Endothelial cell of umbilical vein (primary cell): ENCODE results near the gene PIGM.

ENCODE experiments used
- EZH2 ChIP-seq: IDR thresholded peaks from 2 replicates; pipeline ENCODE4 v1.6.1; 2012; ENCODE audit warnings: borderline replicate concordance, low read depth, mild to moderate bottlenecking, moderate library complexity, low read length, inconsistent platforms; ENCODE audit not compliant: severe bottlenecking
- JUN ChIP-seq: IDR thresholded peaks from 2 replicates; pipeline ENCODE4 v1.6.1; 2011; ENCODE audit warnings: borderline replicate concordance, low read depth; ENCODE audit not compliant: insufficient read length, insufficient read depth
- POLR2A ChIP-seq: IDR thresholded peaks from 2 replicates; pipeline ENCODE4 v1.6.1; 2012; ENCODE audit warnings: low read depth, mild to moderate bottlenecking, control low read depth, low read length
- POLR2AphosphoS5 ChIP-seq: IDR thresholded peaks from 2 replicates; pipeline ENCODE4 v1.6.1; 2012; ENCODE audit warnings: low read depth, mild to moderate bottlenecking, control low read depth, low read length, moderate library complexity; ENCODE audit not compliant: insufficient read depth
- TF ChIP-seq, protein P1 (sequence below), 2 donors: IDR thresholded peaks; 1 replicate in 1 of 2; 2 replicates in 1 of 2; pipeline ENCODE4 v1.5.1; 2011; ENCODE audit warnings: low read length in 2 of 2, mild to moderate bottlenecking in 2 of 2, moderate library complexity in 2 of 2, control low read depth in 1 of 2, inconsistent platforms in 1 of 2, low read depth in 1 of 2; ENCODE audit not compliant: insufficient read depth in 1 of 2; ENCODE audit errors: extremely low read depth in 1 of 2

DNA sequence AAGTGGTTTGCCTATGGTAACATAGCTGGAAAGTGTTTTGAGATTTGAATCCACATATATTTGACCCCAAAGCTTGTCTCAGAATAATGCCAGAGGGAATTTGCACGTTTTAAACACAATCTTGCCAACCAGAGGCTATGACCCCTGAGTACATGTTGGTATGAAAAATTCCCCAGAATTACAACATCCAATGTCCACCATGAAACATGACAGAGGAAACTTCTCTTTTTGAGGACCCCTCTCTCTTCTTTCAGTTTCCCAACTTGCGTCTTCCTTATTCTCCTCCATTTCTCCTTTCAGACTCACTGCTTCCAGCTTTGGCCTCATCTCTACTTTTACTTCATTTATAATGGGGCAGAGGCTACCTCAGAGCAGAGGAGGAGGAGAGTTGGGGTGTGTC lies 44.0 kb upstream of the PIGM start:
- TF ChIP-seq POLR2AphosphoS5 (no peak), POLR2A (no peak), EZH2 (no peak), JUN (no peak)
- TF ChIP-seq, protein P1, sequence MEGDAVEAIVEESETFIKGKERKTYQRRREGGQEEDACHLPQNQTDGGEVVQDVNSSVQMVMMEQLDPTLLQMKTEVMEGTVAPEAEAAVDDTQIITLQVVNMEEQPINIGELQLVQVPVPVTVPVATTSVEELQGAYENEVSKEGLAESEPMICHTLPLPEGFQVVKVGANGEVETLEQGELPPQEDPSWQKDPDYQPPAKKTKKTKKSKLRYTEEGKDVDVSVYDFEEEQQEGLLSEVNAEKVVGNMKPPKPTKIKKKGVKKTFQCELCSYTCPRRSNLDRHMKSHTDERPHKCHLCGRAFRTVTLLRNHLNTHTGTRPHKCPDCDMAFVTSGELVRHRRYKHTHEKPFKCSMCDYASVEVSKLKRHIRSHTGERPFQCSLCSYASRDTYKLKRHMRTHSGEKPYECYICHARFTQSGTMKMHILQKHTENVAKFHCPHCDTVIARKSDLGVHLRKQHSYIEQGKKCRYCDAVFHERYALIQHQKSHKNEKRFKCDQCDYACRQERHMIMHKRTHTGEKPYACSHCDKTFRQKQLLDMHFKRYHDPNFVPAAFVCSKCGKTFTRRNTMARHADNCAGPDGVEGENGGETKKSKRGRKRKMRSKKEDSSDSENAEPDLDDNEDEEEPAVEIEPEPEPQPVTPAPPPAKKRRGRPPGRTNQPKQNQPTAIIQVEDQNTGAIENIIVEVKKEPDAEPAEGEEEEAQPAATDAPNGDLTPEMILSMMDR (IDR thresholded peaks at IDR 0.05; ENCODE audit: extremely low read depth in 1 of 2, insufficient read depth in 1 of 2, low read depth in 1 of 2, low read length in 2 of 2): no peak
